ENCODE results near the gene PLA2G5. TPM values are rescaled to one million over a fixed set of nuclear protein-coding genes. Genes with fewer than 3 reads are reported as not detected.
"Not testable (repeated sequence)": the region's sequence is repeated elsewhere in the genome, so short reads cannot be mapped to it uniquely, and the experiment has no call there.

PLA2G5 gene
- not detected for total RNA-seq (ENCODE audit: unreplicated experiment)
- long read RNA-seq: 0 reads

- Mint-ChIP-seq H3K9me3 (ENCODE audit: unreplicated experiment) (no peaks in the 10 kb centered on the region), H3K36me3 (ENCODE audit: unreplicated experiment) (no peaks in the 10 kb centered on the region), H3K4me1 (ENCODE audit: low read depth, unreplicated experiment) (no peaks in the 10 kb centered on the region), H3K4me3 (ENCODE audit: unreplicated experiment) (no peak within 1 kb of the TSS), H3K27ac (ENCODE audit: unreplicated experiment) (no peak within 1 kb of the TSS), H3K27me3 (ENCODE audit: unreplicated experiment) (peaks cover 2% of the 10 kb centered on the region)
- no peak for DNase-seq
- TF ChIP-seq CTCF (IDR thresholded peaks at IDR 0.05; ENCODE audit: partially characterized antibody, unreplicated experiment): no peak
Observed at GRCh38 chr1:20069874-20070273, at the start of gene PLA2G5. Gene PLA2G5, plus strand, starts transcription at chr1:20070194. Its CDS starts 14,637 bp downstream, at chr1:20084831.

- H3K27ac Mint-ChIP-seq (ENCODE audit: unreplicated experiment): no peak overlapping the region
- H3K27me3 Mint-ChIP-seq (ENCODE audit: unreplicated experiment): peaks cover 4% of the 10 kb centered on the region
- no peak for DNase-seq
- peaks cover 7% of the 10 kb centered on the region for H3K4me1 Mint-ChIP-seq (ENCODE audit: low read depth, unreplicated experiment)
- H3K9me3 Mint-ChIP-seq (ENCODE audit: unreplicated experiment): peaks cover 5% of the 10 kb centered on the region
- no peak for TF ChIP-seq CTCF (IDR thresholded peaks at IDR 0.05; ENCODE audit: partially characterized antibody, unreplicated experiment)
- H3K36me3 Mint-ChIP-seq (ENCODE audit: unreplicated experiment): peaks cover 18% of the 10 kb centered on the region
- no peak overlapping the region for H3K4me3 Mint-ChIP-seq (ENCODE audit: unreplicated experiment)
Observed at GRCh38 chr1:20028125-20028524, 41.9 kb upstream of the PLA2G5 start.

GRCh38 chr1:20028726-20029125, 41.3 kb upstream of the PLA2G5 start:
- no peak for TF ChIP-seq CTCF (IDR thresholded peaks at IDR 0.05; ENCODE audit: partially characterized antibody, unreplicated experiment)
- no peak for DNase-seq
- peaks cover 6% of the 10 kb centered on the region for H3K9me3 Mint-ChIP-seq (ENCODE audit: unreplicated experiment)

GRCh38 chr1:20029178-20029912, 40.6 kb upstream of the PLA2G5 start:
- peaks cover 5% of the 10 kb centered on the region for H3K27me3 Mint-ChIP-seq (ENCODE audit: unreplicated experiment)
- no peak overlapping the region for H3K4me3 Mint-ChIP-seq (ENCODE audit: unreplicated experiment)
- TF ChIP-seq CTCF (IDR thresholded peaks at IDR 0.05; ENCODE audit: partially characterized antibody, unreplicated experiment): no peak
- H3K4me1 Mint-ChIP-seq (ENCODE audit: low read depth, unreplicated experiment): peaks cover 7% of the 10 kb centered on the region
- peaks cover 23% of the 10 kb centered on the region for H3K36me3 Mint-ChIP-seq (ENCODE audit: unreplicated experiment)
- no peak overlapping the region for H3K27ac Mint-ChIP-seq (ENCODE audit: unreplicated experiment)
- peaks cover 5% of the 10 kb centered on the region for H3K9me3 Mint-ChIP-seq (ENCODE audit: unreplicated experiment)
- DNase-seq: no peak

More at GRCh38 chr1:20028726-20029125, 41.3 kb upstream of the PLA2G5 start:
- peaks cover 5% of the 10 kb centered on the region for H3K27me3 Mint-ChIP-seq (ENCODE audit: unreplicated experiment)
- H3K4me1 Mint-ChIP-seq (ENCODE audit: low read depth, unreplicated experiment): peaks cover 7% of the 10 kb centered on the region
- H3K36me3 Mint-ChIP-seq (ENCODE audit: unreplicated experiment): peaks cover 18% of the 10 kb centered on the region
- H3K27ac Mint-ChIP-seq (ENCODE audit: unreplicated experiment): no peak overlapping the region
- no peak overlapping the region for H3K4me3 Mint-ChIP-seq (ENCODE audit: unreplicated experiment)

- H3K36me3 Mint-ChIP-seq (ENCODE audit: unreplicated experiment): peaks cover 29% of the 10 kb centered on the region
Observed at GRCh38 chr1:20030436-20031151, 39.4 kb upstream of the PLA2G5 start.

More at GRCh38 chr1:20030436-20031151, 39.4 kb upstream of the PLA2G5 start:
- not testable (repeated sequence) for H3K27me3 Mint-ChIP-seq (ENCODE audit: unreplicated experiment); H3K27ac Mint-ChIP-seq (ENCODE audit: unreplicated experiment); H3K4me3 Mint-ChIP-seq (ENCODE audit: unreplicated experiment); H3K4me1 Mint-ChIP-seq (ENCODE audit: low read depth, unreplicated experiment); H3K9me3 Mint-ChIP-seq (ENCODE audit: unreplicated experiment); DNase-seq

All from glutamatergic neuron (in vitro differentiated cells).